ENCODE measurements around the gene NPAS3. TPM values are rescaled to one million over a fixed set of nuclear protein-coding genes. Genes with fewer than 3 reads are reported as not detected.

Gene NPAS3
- total and polyA plus RNA-seq, 8 donors = 0.09 to 0.79 (median 0.56) TPM

GRCh38 chr14:33511851-33512640, 573.4 kb downstream of the NPAS3 start:
- Histone ChIP-seq H3K9me3 (no peaks in the 10 kb centered on the region), H3K27me3 (no peaks in the 10 kb centered on the region)
- no peak for ATAC-seq

GRCh38 chr14:33515441-33515840, 576.8 kb downstream of the NPAS3 start:
- Histone ChIP-seq H3K27me3 (no peaks in the 10 kb centered on the region), H3K9me3 (no peaks in the 10 kb centered on the region), H3K4me1 (no peaks in the 10 kb centered on the region), H3K27ac (no peak overlapping the region), H3K36me3 (no peaks in the 10 kb centered on the region), H3K4me3 (no peak overlapping the region)
- no peak for TF ChIP-seq CTCF (IDR thresholded peaks at IDR 0.05)
- ATAC-seq = no peak
- no peak for DNase-seq
- intact Hi-C loops (cut with DNase I) = no loop called here

More at GRCh38 chr14:33511851-33512640, 573.4 kb downstream of the NPAS3 start:
- no peaks in the 10 kb centered on the region for H3K4me1 ChIP-seq
- DNase-seq = peak in 1 of 4 donors; percentile 26
- H3K4me3 ChIP-seq = no peak overlapping the region
- intact Hi-C loops (cut with DNase I) = no loop called here
- no peak overlapping the region for H3K27ac ChIP-seq
- no peak for TF ChIP-seq CTCF (IDR thresholded peaks at IDR 0.05)
- H3K36me3 ChIP-seq = no peaks in the 10 kb centered on the region

- DNase-seq (no peak), ATAC-seq (no peak)
- H3K9me3 ChIP-seq = no peaks in the 10 kb centered on the region
- no peaks in the 10 kb centered on the region for H3K27me3 ChIP-seq
- no peaks in the 10 kb centered on the region for H3K36me3 ChIP-seq
- H3K27ac ChIP-seq = no peak overlapping the region
- H3K4me1 ChIP-seq = no peaks in the 10 kb centered on the region
- intact Hi-C loops (cut with DNase I) = no loop called here
- no peak for TF ChIP-seq CTCF (IDR thresholded peaks at IDR 0.05)
- no peak overlapping the region for H3K4me3 ChIP-seq
Measured at GRCh38 chr14:33515899-33516298, 577.2 kb downstream of the NPAS3 start.

- no peaks in the 10 kb centered on the region for H3K4me1 ChIP-seq
- ATAC-seq (no peak), DNase-seq (no peak)
- H3K4me3 ChIP-seq = no peak overlapping the region
- no peaks in the 10 kb centered on the region for H3K9me3 ChIP-seq
- H3K27ac ChIP-seq = no peak overlapping the region
- H3K36me3 ChIP-seq = no peaks in the 10 kb centered on the region
- intact Hi-C loops (cut with DNase I) = no loop called here
- TF ChIP-seq CTCF (IDR thresholded peaks at IDR 0.05) = no peak
- no peaks in the 10 kb centered on the region for H3K27me3 ChIP-seq
Measured at GRCh38 chr14:33516898-33517436, 578.3 kb downstream of the NPAS3 start.

GRCh38 chr14:33521192-33521591, 582.5 kb downstream of the NPAS3 start:
- H3K4me3 ChIP-seq = no peak overlapping the region
- no peaks in the 10 kb centered on the region for H3K27me3 ChIP-seq
- no peak for TF ChIP-seq CTCF (IDR thresholded peaks at IDR 0.05)
- no peaks in the 10 kb centered on the region for H3K9me3 ChIP-seq
- no peak for DNase-seq
- intact Hi-C loops (cut with DNase I) = no loop called here
- H3K36me3 ChIP-seq = no peaks in the 10 kb centered on the region
- no peaks in the 10 kb centered on the region for H3K4me1 ChIP-seq
- no peak for ATAC-seq
- no peak overlapping the region for H3K27ac ChIP-seq

Measured in left lung (tissue), 10 donors.